Activated CD8-positive, alpha-beta memory T cell treated with anti-CD3 and anti-CD28 coated beads, Interleukin-2, amount 50 U/mL, for 48 hours (primary cell): ENCODE results near the gene HS6ST3.

Experiments
- DNase-seq: peaks from one replicate; pipeline ENCODE4 v3.0.0-alpha.2; 2020

The HS6ST3 gene

DNA sequence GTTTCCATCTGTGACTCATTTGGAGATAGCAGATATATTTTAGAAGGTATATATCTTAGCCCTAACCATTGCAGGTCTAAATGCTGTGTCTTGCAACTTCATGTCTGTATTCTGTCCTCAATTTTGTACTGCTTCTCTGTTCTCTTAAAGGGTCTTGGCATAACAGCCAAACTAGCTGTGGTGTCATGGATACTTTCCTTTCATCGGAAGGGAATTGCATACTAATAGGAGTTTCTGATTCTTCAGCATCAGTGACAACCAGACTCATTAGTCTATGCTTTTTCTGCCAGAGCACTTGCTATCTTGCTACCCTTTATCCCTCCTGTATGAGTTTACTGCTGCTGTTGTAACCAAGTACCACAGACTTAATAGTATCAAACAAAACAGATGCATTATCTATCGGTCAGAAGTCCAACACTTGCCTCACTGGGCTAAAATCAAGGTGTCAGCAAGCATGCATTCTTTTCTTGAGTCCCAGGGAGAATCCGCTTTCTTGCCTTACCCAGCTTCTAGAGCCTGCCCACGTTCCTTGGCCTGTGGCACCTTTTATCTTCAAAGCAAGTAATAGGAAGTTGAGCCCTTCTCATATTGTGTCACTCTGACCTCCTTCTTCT is 253.1 kb downstream of the HS6ST3 start:
- no peak for DNase-seq

GRCh38 chr13:96346921-96347320 is 257.0 kb downstream of the HS6ST3 start:
- DNase-seq, result no peak

GRCh38 chr13:96373597-96373996 is 283.7 kb downstream of the HS6ST3 start:
- DNase-seq, result no peak

- no peak for DNase-seq
Observed at GRCh38 chr13:96377835-96378234, 287.9 kb downstream of the HS6ST3 start.

GRCh38 chr13:96379967-96380366 is 290.1 kb downstream of the HS6ST3 start:
- no peak for DNase-seq

DNA sequence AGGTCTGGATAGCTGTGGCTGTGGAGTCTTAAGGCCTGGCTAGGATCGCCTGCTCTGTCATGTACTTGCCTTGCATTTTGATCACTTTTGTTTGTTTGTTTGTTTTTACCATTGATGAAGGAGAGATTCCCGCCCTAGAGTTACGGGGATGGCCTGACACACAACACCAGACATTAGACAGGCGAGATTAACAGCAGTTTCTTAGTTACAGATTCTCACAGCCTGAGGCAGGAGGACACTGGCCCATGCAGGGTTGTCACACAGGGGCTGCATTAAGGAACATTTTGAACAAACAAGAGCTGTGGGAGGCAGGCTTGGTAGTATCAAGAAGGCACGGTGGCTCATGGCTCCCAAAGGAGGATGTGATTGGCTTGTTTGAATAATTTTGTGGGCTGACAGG is 291.8 kb downstream of the HS6ST3 start:
- DNase-seq, result no peak

GRCh38 chr13:96388598-96388997 is 298.7 kb downstream of the HS6ST3 start:
- DNase-seq, result no peak

DNA sequence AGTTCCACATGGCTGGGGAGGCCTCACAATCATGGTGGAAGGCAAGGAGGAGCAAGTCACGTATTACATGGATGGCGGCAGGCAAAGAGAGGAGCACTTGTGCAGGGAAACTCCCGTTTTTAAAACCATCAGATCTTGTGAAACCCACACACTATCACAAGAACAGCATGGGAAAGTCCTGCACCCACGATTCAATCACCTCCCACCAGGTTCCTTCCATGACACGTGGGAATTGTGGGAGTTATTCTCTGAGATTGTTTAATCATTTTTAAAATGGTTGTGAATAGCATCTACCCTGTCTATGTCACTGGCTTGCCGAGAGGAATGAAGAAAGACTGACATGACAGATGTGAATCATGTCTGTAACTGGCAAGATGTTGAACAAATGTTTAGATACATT is 301.7 kb downstream of the HS6ST3 start:
- no peak for DNase-seq

- no peak for DNase-seq
Observed at GRCh38 chr13:96397807-96398206, 307.9 kb downstream of the HS6ST3 start.

GRCh38 chr13:96398486-96398885 is 308.6 kb downstream of the HS6ST3 start:
- no peak for DNase-seq

- DNase-seq, result no peak
Observed at GRCh38 chr13:96403241-96403640, 313.3 kb downstream of the HS6ST3 start.

GRCh38 chr13:96403651-96404050 is 313.7 kb downstream of the HS6ST3 start:
- DNase-seq, result no peak

DNA sequence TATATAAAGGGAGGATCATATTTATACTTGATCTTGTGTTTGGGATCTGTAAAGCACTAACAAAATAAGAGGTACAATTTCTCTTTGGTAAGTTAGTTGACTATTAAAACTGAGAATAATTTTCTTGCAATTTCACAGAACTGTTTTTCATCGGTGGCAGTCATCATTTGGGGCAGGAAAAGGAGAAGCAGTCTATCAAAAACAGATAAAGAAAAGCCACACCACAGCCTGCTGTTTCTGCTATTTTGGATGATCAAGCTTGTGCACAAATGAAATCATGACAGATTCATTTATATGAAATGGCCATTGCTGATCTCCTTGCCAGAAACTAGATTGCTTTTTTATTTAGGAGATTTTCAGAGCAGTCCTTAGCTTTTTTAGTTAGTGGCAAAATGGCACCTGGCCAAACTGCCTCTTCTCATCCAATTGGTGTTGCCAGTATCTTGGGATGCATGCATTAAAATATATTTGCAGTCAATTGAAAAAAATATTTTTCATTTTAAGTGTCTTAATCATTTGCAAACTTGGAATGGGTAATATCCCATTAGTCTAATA is 326.0 kb downstream of the HS6ST3 start:
- DNase-seq, result no peak

- no peak for DNase-seq
Observed at GRCh38 chr13:96417939-96418685, 328.2 kb downstream of the HS6ST3 start.

GRCh38 chr13:96421314-96421713 is 331.4 kb downstream of the HS6ST3 start:
- DNase-seq, result no peak

DNA sequence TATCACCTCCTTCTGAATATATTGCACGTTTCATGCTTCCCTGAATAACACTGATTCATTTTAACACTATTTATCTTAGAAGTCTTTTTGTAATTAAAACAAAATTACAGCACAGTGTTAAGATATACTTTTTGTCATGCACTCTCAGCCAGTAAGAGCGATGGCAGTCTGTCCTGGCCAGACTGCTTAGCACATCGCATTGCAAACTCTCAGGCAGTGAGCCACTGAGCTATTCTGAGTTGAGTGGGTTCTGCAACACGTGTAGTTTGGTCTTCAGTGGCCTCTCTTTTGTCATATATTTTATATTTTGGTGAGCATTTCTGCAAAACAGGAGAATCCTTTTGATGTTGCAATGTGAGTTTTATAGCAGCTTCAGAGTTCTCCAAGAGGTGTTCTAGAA is 332.1 kb downstream of the HS6ST3 start:
- no peak for DNase-seq

DNA sequence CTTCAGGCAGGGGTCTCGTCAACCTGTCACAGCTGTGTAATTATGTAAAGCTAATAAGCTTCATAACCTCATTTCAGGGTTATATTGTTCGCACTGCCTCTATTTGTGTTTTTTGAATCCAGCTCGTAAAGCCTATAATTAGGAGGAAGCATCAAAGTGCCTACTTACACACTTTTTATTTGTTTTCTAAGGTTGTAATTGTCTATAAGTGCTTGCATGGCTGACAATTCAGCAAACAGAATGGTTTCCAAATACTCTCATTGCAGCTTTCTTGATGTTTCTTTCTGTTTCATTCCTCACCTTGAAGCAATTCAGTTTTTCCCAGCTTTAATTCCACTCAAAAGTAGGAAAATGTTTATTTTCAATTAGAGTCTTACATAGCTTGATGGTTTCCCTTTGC is 336.3 kb downstream of the HS6ST3 start:
- DNase-seq, result no peak

DNA sequence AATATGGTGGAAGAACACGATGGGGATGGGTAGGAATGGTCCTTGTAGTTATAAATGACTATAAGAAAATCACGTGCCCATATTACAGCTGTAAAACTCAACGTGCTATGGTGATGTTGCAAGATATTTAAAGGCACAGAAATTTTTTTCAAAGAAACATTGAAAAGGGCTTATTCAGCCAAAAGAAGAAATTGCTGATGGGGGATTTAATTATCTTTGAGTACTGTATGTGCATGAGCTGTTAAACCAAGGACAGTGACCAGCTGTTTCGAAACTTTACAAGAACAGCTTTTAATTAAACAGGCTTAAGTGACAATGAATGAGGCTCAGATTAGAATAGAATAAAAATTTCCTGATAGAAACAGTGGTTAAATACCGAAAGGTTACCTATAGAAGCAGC is 339.0 kb downstream of the HS6ST3 start:
- DNase-seq, result no peak

DNA sequence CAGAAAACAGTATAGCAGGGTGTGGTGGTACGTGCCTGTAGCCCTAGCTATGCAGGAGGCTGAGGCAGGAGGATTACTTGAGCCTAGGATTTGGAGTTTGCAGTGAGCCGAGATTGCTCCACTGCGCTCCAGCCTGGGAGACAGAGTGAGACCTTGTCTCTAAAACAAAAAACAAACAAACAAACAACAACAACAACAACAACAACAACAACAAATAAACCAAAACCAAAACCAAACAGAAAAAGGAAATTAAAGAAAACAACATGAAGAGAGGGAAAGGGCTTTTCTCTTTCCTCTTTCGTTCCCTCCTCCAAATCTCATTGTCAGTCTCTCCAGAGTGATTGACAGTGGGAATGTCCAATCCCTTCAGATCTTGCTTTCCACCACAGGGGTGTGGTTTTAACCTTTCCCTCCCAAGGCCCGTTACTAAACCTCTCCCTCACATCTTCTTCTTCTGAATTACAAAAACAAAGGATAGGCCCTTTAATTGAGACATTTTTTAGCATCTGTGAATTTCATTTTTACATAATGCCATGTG is 341.2 kb downstream of the HS6ST3 start:
- DNase-seq, result no peak

DNA sequence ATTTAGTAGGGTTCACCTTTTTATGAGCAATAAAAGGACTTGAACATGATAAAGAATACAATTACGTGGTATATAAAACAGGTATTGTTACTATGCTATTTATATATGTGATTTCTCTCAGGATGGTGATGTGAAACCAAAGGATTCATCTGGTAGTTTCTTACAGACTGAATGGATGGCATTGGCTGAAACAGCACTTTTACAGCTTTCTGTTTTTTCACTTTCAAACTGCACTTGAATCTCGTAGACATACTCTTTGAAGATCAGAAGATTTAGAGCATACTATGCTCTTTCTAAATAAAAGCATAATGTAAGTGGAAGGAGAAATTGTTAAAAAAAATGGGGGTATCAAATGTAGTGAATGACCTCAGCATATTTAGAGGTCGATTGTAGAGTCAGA is 354.8 kb downstream of the HS6ST3 start:
- no peak for DNase-seq

- no peak for DNase-seq
Observed at GRCh38 chr13:96449920-96450319, 360.0 kb downstream of the HS6ST3 start.

- no peak for DNase-seq
Observed at GRCh38 chr13:96450326-96451020, 360.6 kb downstream of the HS6ST3 start.

DNA sequence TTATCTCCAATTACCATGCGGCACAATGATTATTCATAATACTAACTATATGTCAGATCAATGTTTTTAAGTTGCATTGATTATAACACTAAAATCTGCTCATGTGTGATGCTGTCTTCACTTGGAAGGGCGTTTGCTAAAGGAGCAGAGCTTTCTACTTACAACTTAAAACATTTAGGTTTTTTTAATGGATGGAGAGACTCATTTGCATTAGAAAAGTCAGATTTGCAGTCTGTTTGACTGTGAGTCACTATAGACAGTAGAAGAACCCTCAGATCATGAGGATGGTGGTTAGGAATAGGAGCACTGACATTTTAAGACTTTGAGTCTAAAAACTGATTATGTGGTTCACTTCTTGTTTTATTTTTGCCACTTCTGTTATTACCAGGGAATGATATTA is 364.6 kb downstream of the HS6ST3 start:
- no peak for DNase-seq

DNA sequence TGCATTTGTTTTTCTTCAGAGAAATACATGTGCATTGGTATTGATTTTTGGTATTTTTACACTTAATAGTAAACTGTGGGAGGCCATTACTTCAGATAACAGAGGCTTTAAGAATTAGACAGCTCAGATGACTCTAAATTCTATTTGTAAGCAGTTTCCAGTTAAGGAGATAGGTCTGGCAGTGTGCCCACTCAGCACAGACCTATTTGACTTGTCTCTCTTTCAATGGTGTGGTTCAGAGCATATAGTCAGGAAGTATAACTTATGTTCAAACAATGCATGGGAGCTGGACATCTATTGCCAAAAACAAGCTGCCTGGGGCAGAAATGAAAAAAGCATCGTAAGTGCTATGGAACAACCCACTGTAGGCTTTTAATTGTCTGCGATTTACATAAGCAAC is 370.7 kb downstream of the HS6ST3 start:
- DNase-seq, result no peak
